WTC11 (cell line): ENCODE measurements around the gene P2RY12. TPM values are rescaled to one million over a fixed set of nuclear protein-coding genes. Genes with fewer than 3 reads are reported as not detected.

Experiments used
- ZNF263 ChIP-seq: sonication (generic); formaldehyde crosslinking; IDR thresholded peaks from 2 replicates; pipeline ENCODE4 v1.8.1; 2022; ENCODE audit warnings: low read depth, mild to moderate bottlenecking, moderate library complexity, missing genetic modification reagents
- total RNA-seq: library from RNA; stranded (reverse); gene quantifications from 3 replicates; pipeline ENCODE4 v1.2.3, GENCODE V29; 2021
- TF ChIP-seq, protein P1 (sequence below): sonication (generic); formaldehyde crosslinking; IDR thresholded peaks from 2 replicates; pipeline ENCODE4 v1.8.1; 2023; ENCODE audit warnings: mild to moderate bottlenecking, missing genetic modification reagents

P2RY12 gene
- total RNA-seq, 1 experiment from 2014 or later: not detected

DNA sequence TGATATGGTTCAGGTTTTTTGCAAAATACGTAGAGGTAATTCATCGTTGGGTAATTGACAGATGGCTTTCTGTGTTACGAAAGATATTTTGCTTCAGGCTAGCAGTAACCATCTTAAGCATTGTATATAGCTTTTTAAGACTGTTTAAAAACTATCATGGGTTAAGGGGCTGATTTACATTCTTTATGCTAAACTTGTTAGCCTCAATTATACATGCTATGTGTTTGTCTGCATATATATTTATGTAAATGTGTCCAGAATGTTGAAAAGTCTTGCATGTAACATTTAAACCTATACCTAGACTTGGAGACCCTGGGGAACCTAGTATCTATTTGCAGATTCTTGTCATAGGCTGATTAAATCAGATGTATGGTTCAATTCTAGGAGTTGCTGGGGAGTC is 95.1 kb downstream of the P2RY12 start (continued):
- TF ChIP-seq, protein P1, sequence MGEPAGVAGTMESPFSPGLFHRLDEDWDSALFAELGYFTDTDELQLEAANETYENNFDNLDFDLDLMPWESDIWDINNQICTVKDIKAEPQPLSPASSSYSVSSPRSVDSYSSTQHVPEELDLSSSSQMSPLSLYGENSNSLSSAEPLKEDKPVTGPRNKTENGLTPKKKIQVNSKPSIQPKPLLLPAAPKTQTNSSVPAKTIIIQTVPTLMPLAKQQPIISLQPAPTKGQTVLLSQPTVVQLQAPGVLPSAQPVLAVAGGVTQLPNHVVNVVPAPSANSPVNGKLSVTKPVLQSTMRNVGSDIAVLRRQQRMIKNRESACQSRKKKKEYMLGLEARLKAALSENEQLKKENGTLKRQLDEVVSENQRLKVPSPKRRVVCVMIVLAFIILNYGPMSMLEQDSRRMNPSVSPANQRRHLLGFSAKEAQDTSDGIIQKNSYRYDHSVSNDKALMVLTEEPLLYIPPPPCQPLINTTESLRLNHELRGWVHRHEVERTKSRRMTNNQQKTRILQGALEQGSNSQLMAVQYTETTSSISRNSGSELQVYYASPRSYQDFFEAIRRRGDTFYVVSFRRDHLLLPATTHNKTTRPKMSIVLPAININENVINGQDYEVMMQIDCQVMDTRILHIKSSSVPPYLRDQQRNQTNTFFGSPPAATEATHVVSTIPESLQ (CRISPR knock-in tag): no peak
- no peak for TF ChIP-seq ZNF263

Other genes starting within 250 kb of the P2RY12 start
- 0.17 to 0.32 TPM in 2 of 3 replicates, not detected in the other for gene GPR171, start 181.5 kb downstream of the P2RY12 start, total RNA-seq
- gene P2RY14, start 106.2 kb downstream of the P2RY12 start, total RNA-seq: 0.07 TPM in 1 of 3 replicates, not detected in the others
- 0.16 TPM in 1 of 3 replicates, not detected in the others for gene GPR87, start 67.9 kb downstream of the P2RY12 start, total RNA-seq
- not detected in 3 replicates for gene P2RY13, start 55.2 kb downstream of the P2RY12 start, total RNA-seq
- gene IGSF10, start 76.3 kb upstream of the P2RY12 start, total RNA-seq: 0.60 to 0.70 TPM (median 0.66 TPM) in 3 replicates